Right lung (tissue), 5 donors: Measurements from ENCODE around the gene SHC4. TPM values are rescaled to one million over a fixed set of nuclear protein-coding genes. Genes with fewer than 3 reads are reported as not detected.
A peak's percentile ranks its signal among the peaks of the same experiment; 100 is the strongest.

Source experiments
- DNase-seq, 2 donors: peaks; one replicate each; pipeline ENCODE4 v3.0.0-alpha.2; 2013
- polyA plus RNA-seq, 5 donors: library from polyadenylated mRNA; unstranded; fragments of 120-200 nt; gene quantifications; one replicate each; pipeline versions ENCODE4 v1.2.1 to v1.2.3, GENCODE V29; 2013; ENCODE audit warnings: inconsistent platforms in 1 of 5, low replicate concordance in 1 of 5; ENCODE audit not compliant: insufficient read length in 5 of 5, insufficient read depth in 1 of 5

Gene SHC4
- polyA plus RNA-seq, 5 donors = 0.83 to 1.2 (median 1.2) TPM

DNA sequence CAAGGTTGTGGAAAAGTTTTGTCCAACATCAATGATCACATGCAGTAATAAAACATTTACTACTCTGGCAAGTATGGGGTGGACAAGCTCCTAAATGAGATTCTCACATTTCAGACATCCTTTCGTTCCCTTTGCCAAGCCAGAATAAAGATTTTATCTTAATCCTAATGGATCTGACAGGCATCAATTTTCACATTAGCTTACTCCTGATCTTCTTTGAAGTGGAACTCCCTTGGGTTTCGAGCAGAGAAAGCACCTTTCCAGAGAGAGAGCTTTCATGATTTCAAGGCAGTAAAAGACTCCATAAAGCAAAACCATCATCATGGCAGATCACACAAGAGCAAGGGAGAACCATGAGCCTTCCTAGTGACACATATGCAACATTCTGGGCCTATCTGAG is 113.1 kb downstream of the SHC4 start:
- no peak for DNase-seq

DNA sequence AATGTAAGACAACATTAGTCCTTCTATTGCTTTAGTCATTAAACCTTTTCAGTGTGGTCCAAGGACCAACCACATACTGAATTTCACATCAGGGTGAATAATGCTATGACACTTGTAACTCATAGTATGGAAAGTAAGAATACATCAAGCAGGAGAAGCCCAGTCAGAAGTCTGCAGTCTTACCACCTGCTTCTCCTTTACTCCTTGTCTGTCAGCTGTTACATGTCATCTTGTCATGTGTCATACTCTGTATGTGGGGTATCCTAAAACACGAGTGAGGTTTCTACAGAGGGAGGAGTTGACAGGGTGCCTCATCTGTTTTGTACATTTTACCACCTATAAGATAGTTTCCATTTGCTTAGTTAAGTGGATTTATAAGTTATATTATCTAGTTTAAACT is 118.6 kb downstream of the SHC4 start:
- DNase-seq = no peak

DNA sequence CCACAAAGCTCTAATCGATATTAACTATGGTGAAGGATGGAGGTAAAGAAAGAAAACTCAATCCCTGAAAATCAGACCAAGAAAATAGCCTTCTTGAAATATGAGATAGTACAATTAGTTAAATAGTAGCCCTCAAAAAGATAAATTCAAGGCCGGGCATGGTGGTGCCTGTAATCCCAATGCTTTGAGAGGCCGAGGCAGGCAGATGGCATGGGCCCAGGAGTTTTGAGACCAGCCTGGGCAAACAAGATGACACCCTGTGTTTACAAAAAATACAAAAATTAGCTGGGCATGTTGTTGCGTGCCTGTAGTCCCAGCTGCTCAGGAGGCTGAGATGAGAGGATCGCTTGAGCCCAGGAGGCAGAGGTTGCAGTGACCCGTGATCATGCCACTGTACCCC is 121.2 kb downstream of the SHC4 start:
- DNase-seq = no peak

DNA sequence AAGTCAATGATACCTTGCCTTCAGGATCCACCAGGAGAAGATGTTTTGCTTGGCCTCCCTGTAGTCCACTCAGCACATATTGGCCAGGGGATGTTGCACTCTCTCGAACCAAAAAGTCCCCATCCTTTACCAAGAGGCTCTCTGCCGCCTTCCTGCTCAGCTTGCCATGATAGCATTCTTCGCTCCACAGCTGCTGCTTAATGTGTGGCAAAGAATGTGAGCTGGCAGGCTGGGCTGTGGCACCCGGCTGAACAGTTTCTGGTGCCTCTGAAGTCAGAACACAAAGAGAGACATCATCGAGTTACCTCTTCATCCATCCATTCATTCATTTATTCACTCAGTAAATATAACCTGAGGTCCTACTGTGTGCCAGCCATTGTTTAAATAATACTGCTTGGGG is 129.0 kb downstream of the SHC4 start:
- DNase-seq = no peak

DNA sequence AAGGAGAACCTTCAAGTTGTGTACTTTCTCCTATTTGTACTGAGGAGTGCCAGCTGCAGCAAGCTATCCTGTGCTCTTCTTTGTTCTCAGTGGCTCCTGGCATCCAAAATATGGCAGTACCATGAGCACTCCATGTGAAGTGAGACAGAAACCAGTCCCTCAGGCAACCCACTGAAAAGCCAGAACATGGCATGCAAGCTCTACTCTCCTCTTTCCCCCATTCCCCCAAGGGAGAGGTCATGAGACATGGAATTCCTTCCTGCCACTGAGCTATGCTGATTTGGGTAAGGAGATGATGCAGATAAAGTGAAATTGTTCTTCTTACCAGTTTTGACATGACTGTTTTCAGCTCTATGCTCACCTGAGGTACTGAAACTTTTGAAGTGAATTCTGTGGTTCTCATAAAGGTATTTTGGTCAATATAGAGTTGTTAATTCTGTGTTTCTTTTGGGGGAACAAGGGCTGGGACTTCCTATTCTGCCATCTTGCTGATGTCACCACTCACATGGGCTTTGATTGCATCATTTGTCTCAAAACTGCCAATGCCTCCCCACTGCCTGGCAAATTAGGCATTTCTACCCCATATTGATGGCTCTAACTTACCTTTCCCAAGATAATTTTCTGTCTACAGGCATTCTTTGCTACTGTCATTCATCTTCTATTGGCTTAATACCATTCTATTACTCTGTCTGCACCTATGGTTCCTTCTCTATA is 130.0 kb downstream of the SHC4 start:
- DNase-seq = no peak

DNA sequence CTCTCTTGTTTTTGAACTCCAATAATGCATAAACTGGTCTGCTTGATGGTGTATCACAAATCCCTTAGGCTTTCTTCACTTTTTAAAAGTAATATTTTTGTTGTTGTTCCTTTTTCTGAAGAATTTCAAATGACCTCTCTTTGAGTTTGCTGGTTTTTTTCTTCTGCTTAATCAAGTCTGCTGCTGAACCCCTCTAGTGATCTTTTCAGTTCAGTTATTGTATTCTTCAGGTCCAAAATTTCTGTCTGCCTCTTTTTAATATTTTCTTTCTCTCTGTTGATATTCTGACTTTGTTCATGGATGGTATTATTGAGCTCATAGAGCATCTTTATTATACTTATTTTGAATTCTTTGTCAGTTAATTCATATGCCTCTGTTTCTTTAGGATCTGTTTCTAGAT is 131.1 kb downstream of the SHC4 start:
- DNase-seq = no peak

DNA sequence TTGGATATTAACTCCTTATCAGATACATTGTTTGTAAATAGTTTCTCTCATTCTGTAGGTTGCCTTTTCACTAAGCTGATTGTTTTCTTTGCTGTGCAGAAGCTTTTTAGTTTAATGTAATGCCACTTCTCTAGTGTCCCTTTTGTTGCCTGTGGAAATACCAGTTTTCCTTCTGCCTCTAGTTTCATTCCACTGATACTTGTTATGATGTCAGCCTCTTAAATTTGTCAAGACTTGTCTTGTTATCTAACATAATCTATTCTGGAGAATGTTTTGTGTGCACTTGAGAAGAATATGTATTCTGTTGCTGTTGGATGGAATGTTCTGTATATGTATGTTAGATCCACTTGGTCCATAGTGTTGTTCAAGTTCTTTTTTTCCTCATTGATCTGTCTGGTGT is 134.8 kb downstream of the SHC4 start:
- DNase-seq = no peak

DNA sequence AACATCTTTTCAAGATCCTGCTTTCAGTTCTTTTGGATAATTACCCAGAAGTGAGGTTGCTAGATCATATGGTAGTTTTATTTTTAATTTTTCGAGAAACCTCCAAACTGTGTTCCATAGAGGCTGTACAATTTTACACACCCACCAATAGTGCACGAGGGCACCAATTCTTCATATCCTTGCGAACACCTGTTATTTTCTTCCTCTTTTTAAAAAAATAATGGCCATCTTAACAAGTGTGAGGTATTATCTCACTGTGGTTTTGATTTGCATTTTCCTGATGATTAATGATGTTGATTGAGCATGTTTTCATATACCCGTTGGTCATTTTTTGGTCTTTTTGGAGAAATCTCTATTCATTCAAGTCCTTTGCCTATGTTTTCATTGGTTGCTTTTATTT is 135.2 kb downstream of the SHC4 start:
- DNase-seq = no peak

DNA sequence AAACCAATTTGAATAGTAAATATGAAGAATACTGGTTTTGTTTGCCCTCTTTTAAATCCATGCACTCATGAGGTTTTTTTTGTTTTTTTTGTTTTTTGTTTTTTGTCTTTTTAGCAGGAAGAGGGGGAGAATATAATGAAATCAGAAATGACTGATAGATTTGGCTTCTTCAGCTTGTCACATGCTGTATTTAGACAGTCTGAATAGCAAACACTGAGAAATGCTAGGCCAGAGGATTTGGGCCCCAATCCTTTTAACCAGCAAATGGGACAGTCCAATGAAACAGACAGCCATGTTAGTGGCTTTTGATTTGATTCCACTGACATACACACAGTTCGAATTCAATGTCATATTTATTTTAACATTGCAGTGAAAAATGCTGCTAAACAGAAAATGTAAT is 138.6 kb downstream of the SHC4 start:
- DNase-seq = no peak

DNA sequence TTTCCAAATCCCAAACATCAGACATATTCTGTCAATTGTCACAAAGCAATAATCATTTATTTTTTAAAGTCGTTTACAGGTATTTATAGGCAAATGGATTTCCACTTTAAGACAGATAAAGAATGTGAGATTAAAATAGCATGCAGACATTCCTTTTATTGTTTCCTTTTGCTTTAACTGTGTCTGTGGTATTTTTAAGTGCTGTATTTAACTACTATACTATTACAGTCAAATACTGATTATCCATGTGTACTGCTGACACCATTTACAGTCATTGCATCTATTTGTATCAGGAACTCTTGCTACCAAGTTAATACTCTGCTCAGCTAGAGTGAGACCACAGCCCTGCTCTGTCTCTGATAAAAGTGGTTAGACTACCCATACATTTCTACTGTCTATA is 140.0 kb downstream of the SHC4 start:
- no peak for DNase-seq

DNA sequence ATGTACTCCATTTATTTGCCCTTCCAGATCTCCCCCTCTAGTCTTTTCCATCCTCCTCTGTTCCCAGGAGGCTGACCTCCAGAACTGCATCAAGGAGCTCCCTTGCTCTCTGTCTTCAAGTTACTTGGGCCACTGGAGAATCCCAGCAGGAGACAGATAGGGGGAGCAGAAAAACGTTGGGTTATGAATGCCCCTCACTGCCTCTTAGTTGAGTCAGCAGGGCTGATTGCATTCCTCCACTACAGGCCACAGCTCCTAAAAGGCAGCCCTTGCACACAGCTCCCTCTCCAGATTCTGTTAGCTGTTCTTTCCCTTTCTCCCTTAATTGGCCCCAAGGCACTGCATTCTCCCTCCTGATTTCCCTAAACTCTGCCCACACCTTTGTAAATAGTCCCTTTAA is 140.5 kb downstream of the SHC4 start:
- DNase-seq = no peak

DNA sequence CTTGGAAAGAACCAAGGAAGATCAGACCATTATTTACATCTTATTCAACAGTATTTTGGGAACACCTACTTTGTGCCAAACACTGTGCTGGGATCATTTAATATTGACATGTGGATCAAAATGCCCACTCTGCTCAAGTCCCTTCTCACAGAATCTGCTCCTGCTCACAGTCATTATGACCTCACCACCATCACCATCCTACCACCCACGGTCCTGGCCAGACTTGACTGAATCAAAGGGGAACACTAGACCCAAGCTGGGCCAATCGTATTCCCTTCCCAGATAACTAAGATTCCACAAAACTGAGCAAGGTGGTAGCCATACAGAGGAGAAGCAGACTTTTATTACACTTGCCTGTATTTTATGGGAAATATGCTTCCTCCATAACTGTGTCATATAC is 149.4 kb downstream of the SHC4 start:
- DNase-seq = no peak

DNA sequence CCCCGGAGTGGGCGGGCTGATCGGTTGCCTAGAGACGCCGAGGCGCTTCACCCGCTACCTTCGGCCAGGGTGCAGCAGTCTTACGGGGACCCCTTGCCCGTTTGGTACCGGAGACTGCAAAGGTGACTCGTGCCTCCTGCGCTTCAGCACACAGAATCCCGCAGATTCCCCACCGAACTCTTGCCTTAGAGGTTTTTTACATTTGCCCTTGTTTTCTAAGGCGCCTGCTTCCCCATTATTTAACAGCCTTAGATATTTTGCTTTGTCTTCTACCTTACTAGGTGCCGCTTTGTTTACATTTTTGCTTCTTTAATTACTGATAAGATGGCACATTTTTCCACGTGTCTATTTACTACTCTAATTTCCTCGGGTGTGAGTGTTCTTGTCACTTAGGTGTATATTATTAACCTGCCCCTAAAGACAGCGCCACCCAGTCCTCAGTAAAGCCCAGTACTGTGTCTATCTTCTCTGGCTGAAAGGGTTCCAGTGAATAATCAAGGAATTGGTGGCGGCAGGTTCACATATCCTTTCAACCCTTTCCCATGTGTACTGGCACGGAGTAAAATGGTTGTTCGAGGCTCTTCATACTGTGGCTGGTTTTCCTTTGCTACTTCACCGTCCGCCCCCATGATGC is 152.3 kb downstream of the SHC4 start:
- no peak for DNase-seq

DNA sequence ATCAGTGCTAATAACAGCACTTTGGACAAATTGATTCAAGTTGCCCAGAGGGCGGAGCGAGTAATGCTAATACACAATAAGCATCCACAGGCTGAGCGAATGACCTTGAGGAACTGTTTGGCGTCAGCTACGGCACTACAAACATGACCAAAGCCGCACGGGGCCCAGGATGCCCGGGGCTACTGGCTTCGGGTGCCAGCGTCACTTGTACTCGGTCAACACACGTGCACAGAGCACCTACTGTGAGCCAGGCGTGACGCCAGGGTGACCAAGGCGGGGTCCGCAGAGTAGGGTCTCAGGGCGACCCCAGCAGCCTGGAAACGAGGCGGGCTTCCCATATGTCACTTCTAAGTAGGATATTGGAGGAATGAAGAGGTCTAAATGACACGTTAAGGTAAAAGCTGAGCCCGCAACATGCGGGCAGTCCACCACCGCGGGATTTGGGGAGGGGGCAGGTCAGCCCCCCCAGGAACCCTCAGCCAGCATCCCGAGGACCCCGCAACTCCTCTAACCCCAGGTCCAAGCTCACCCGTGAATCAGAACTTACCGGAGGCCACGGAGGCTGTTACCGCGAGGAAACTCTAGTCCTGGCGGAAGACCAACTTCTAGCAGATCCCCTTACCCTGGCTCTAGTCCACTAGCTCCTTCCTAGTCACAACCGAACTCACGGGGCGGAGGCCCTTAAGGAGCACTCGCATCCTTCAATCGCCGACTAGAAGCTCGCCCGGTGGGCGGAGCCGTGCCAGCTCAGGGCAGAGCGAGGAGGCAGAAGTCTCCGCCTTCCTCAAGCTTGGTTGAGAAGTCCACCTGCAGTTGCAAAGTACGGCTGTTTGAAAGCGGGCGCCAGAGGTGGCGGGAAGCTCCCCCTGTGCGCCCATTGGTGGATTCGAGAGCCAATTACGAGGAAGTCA is 153.1 kb downstream of the SHC4 start, which contains the start of gene CEP152:
Gene CEP152, minus strand, starts transcription at position 656 of the 911 bp plus-strand sequence. CDS start 5,420 bp downstream, outside the sequence.
- DNase-seq = peak; percentile 96 to 97

DNA sequence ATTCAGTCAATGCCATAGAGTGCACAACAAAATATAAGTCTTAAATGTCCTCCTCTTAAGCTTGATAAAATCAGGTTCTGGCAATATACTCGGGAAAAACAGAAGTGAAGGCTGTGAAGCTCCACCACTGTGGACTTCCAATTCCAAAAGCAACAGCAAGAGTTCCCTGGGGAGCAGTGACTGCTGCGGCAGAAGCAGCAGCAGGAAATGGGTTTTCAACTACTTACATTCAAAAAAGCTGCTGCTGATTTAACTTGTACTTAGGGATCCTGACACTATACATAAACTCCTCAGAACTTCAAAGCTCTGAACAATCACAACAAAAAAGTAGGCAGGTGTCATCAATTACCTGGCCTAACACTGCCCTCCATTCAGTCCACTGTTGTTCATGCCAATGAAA is 157.6 kb downstream of the SHC4 start:
- no peak for DNase-seq

DNA sequence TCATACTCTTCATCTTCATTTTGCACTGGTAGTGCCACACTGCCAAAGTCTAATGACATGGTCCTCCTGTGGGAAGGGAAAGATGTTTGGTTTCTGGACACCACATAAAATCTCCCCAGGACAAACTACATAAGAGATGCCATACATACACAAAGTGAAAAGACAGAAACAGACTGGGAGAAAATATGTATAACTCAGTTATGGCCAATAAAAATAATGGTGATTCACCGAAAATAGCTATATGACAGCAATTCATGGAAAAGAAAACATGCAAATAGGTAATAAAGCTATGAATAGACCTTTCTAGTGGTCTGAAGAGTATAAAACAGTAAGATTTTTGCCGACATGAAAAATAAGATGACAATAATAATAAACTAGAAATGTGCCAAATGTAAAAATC is 158.1 kb downstream of the SHC4 start:
- DNase-seq = no peak

DNA sequence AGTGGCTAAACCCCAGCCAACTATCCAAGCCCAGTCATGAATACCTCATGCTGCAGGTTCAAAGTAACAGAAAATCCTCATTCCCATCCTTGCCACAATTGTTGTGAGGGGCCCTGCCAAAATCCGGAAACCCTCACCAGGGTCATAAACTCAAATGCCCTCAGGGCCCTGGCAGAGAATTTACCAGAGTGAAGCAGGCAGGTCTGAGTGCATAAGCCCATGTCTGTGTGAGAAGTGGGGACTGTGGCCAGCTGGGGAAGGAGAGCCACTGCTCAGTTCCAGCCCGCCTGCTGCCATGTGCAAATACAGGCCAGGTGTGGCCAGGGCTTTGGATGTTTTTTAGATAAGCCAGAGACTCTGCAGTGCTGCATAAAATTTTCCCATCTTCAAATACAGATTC is 159.8 kb downstream of the SHC4 start:
- no peak for DNase-seq

DNA sequence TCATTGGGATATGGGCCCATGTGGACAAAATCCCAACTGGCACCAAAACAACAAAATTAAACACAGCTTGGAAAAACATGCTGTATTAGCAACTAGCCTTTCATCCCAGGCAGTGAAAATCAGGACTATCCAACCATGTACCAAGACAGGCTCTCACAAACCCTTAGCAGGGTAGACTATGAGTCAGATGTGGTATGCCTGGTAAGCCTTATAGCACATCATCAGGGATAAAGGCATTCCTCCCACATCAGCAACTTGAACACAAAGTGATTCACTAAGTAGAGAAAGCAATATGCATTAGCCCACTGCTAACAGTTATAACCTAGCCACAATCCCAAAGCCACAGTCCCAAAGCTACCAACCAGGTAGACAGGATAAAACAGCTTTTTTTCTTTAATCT is 160.9 kb downstream of the SHC4 start:
- no peak for DNase-seq

DNA sequence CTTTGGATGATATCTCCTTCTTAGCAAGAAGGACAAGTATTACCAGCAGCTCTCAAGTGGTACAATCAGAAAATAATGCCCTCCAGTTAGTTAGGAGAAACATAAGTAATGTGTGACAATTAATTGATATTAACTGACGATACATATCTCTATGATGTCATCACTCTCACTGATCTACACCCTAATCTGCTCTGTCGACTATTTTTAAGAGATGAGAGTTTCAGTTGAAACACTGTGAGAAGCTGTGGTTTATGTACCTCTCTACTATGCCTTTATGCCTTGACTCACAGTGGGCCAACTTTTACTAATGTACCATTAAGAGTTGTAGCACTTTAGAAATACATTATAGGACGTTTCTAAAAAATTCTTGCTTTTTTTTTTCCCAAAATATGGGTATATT is 161.5 kb downstream of the SHC4 start:
- DNase-seq = no peak

DNA sequence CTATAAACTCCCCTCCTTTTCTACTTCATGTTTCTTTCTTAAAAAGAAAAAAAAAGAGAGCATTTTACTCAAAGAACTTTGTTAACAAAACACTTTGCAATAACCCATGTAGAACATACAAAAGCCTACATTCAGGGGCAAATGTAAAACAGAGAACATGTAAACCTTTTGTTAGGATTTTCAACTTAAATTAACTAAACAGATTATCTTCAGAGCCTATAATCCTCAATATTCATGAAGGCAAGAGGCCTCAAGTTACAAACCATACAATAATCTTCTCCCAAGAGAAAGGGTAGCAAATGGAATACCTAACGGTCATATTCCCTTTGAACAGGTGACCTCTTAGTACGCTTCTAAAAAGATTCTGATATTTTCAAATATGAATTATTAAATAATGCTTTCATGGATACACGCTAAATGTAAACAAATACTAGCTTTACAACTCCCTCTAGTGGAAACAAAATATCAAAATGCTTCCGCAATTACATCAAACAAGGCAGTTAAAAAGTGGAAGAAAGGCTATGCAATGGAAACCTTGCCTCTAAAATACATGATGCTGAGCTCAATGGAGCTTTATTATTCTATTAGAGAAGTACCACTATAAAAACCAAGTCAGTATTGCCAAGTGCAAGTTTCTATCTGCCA is 162.8 kb downstream of the SHC4 start:
- DNase-seq = peak in 1 of 2 donors; percentile 27

DNA sequence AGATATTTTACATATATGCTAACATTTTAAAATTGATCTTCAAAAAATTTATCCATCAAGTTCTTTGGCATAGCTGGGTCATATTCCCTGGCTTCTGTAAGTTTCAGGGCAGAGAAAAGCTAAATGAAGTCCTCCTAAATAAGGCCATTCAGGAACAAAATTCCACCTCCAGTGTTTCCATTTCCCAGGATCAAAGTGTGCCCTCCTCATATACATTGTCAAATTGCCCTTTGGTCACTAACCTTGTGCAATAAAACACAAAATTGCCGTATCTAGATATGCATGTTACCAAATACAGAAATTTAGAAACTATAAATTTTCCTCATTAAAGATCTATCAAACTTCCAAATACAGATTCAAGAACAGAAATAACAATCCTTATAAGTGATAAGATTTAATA is 163.5 kb downstream of the SHC4 start:
- DNase-seq = no peak

DNA sequence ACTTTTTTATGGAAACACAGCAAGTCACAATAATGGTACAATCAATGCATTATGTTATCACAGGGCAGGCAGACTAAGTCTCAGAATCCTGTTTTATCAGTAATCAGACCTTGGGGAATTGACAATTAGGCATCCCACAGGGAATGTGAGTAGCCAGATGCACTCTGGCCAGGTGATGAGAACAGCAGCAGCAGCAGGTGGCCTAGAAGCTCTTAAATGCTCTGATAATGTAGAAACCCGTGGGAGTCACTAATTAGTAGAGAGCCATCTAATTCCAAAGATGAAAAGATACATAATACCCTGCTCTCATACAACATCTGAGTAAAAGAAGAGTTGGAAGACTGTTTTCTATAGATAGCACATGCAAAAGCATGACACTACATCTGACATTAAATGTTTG is 165.4 kb downstream of the SHC4 start:
- no peak for DNase-seq
